Measurements from ENCODE around the gene CRISP1.

Gene CRISP1

GRCh38 chr6:49911252-49911651 is 44.9 kb upstream of the CRISP1 start:
- Histone ChIP-seq H2AFZ (no peak overlapping the region), H3K79me2 (no peaks in the 10 kb centered on the region), H3K4me1 (no peaks in the 10 kb centered on the region), H3K27me3 (ENCODE audit: control insufficient read depth, insufficient read depth, low read length) (no peaks in the 10 kb centered on the region), H3K4me2 (ENCODE audit: low read length) (no peak overlapping the region), H3K27ac (no peak overlapping the region), H3K9me3 (ENCODE audit: control insufficient read depth, low read length) (no peaks in the 10 kb centered on the region), H3K9ac (no peak overlapping the region), H3K36me3 (ENCODE audit: control insufficient read depth, insufficient read depth, low read length) (no peaks in the 10 kb centered on the region), H3K4me3 (ENCODE audit: low read depth, low read length) (no peak overlapping the region)
- TF ChIP-seq CTCF (IDR thresholded peaks at IDR 0.05) = no peak

GRCh38 chr6:49909563-49909962 is 43.2 kb upstream of the CRISP1 start:
- no peaks in the 10 kb centered on the region for H3K36me3 ChIP-seq (ENCODE audit: control insufficient read depth, insufficient read depth, low read length)
- no peaks in the 10 kb centered on the region for H3K79me2 ChIP-seq
- H3K4me3 ChIP-seq (ENCODE audit: low read depth, low read length) = no peak overlapping the region
- no peak overlapping the region for H3K9ac ChIP-seq
- H3K9me3 ChIP-seq (ENCODE audit: control insufficient read depth, low read length) = no peaks in the 10 kb centered on the region
- no peak for TF ChIP-seq CTCF (IDR thresholded peaks at IDR 0.05)
- no peak overlapping the region for H3K4me2 ChIP-seq (ENCODE audit: low read length)
- no peak overlapping the region for H2AFZ ChIP-seq
- H3K27me3 ChIP-seq (ENCODE audit: control insufficient read depth, insufficient read depth, low read length) = no peaks in the 10 kb centered on the region
- H3K4me1 ChIP-seq = no peaks in the 10 kb centered on the region
- H3K27ac ChIP-seq = no peak overlapping the region

GRCh38 chr6:49906526-49906925 is 40.2 kb upstream of the CRISP1 start:
- Histone ChIP-seq H3K9me3 (ENCODE audit: control insufficient read depth, low read length) (no peaks in the 10 kb centered on the region), H3K36me3 (ENCODE audit: control insufficient read depth, insufficient read depth, low read length) (no peaks in the 10 kb centered on the region), H3K4me3 (ENCODE audit: low read depth, low read length) (no peak overlapping the region), H3K4me1 (no peaks in the 10 kb centered on the region), H2AFZ (no peak overlapping the region), H3K9ac (no peak overlapping the region), H3K27ac (no peak overlapping the region), H3K79me2 (no peaks in the 10 kb centered on the region), H3K27me3 (ENCODE audit: control insufficient read depth, insufficient read depth, low read length) (no peaks in the 10 kb centered on the region), H3K4me2 (ENCODE audit: low read length) (no peak overlapping the region)
- no peak for TF ChIP-seq CTCF (IDR thresholded peaks at IDR 0.05)

GRCh38 chr6:49905296-49905695 is 39.0 kb upstream of the CRISP1 start:
- no peaks in the 10 kb centered on the region for H3K36me3 ChIP-seq (ENCODE audit: control insufficient read depth, insufficient read depth, low read length)
- no peaks in the 10 kb centered on the region for H3K27me3 ChIP-seq (ENCODE audit: control insufficient read depth, insufficient read depth, low read length)
- H3K4me1 ChIP-seq = no peaks in the 10 kb centered on the region
- H3K4me2 ChIP-seq (ENCODE audit: low read length) = no peak overlapping the region
- H3K9ac ChIP-seq = no peak overlapping the region
- no peak overlapping the region for H3K27ac ChIP-seq
- no peak overlapping the region for H3K4me3 ChIP-seq (ENCODE audit: low read depth, low read length)
- no peak for TF ChIP-seq CTCF (IDR thresholded peaks at IDR 0.05)
- H3K9me3 ChIP-seq (ENCODE audit: control insufficient read depth, low read length) = no peaks in the 10 kb centered on the region
- H2AFZ ChIP-seq = no peak overlapping the region
- H3K79me2 ChIP-seq = no peaks in the 10 kb centered on the region

- Histone ChIP-seq H3K4me2 (ENCODE audit: low read length) (no peak overlapping the region), H3K36me3 (ENCODE audit: control insufficient read depth, insufficient read depth, low read length) (no peaks in the 10 kb centered on the region), H3K4me3 (ENCODE audit: low read depth, low read length) (no peak overlapping the region), H3K4me1 (no peaks in the 10 kb centered on the region), H3K27ac (no peak overlapping the region), H3K79me2 (no peaks in the 10 kb centered on the region), H3K27me3 (ENCODE audit: control insufficient read depth, insufficient read depth, low read length) (no peaks in the 10 kb centered on the region), H3K9me3 (ENCODE audit: control insufficient read depth, low read length) (no peaks in the 10 kb centered on the region), H2AFZ (no peak overlapping the region), H3K9ac (no peak overlapping the region)
- TF ChIP-seq CTCF (IDR thresholded peaks at IDR 0.05) = no peak
These were observed 36.5 kb upstream of the CRISP1 start for GRCh38 chr6:49902856-49903255.

Measured in parathyroid adenoma (tissue), 2 donors.